Ishikawa (cell line): ENCODE measurements around the gene SLC39A2.

Experiments
- CEBPB ChIP-seq: IDR thresholded peaks from 2 replicates; pipeline ENCODE4 v1.6.1; 2012
- CREB1 ChIP-seq: IDR thresholded peaks from 2 replicates; pipeline ENCODE4 v1.6.1; 2012; ENCODE audit warnings: low read depth
- EP300 ChIP-seq: IDR thresholded peaks from 2 replicates; pipeline ENCODE4 v1.6.1; 2012; ENCODE audit warnings: borderline replicate concordance
- FOXM1 ChIP-seq: IDR thresholded peaks from 2 replicates; pipeline ENCODE4 v1.6.1; 2012; ENCODE audit warnings: low read depth, borderline replicate concordance
- MAX ChIP-seq: IDR thresholded peaks from 2 replicates; pipeline ENCODE4 v1.6.1; 2012
- REST ChIP-seq: IDR thresholded peaks from 2 replicates; pipeline ENCODE4 v1.6.1; 2012; ENCODE audit warnings: low read depth, mild to moderate bottlenecking
- TAF1 ChIP-seq: IDR thresholded peaks from 2 replicates; pipeline ENCODE4 v1.6.1; 2012; ENCODE audit warnings: low read depth, mild to moderate bottlenecking
- USF1 ChIP-seq: IDR thresholded peaks from 2 replicates; pipeline ENCODE4 v1.6.1; 2012

GRCh38 chr14:21003788-21004346 lies 4.8 kb downstream of the SLC39A2 start:
- TF ChIP-seq MAX (no peak), USF1 (no peak), CEBPB (no peak), TAF1 (no peak), CREB1 (no peak), EP300 (no peak), FOXM1 (no peak), REST (no peak)
